ENCODE measurements around the gene ROBO1.
"Not testable (repeated sequence)": the region's sequence is repeated elsewhere in the genome, so short reads cannot be mapped to it uniquely, and the experiment has no call there.

Gene ROBO1

GRCh38 chr3:79767905-79768267, at the start of gene ROBO1:
ROBO1 (minus strand) TSS chr3:79767998.
- DNase-seq (ENCODE audit: low spot score) = no peak

DNA sequence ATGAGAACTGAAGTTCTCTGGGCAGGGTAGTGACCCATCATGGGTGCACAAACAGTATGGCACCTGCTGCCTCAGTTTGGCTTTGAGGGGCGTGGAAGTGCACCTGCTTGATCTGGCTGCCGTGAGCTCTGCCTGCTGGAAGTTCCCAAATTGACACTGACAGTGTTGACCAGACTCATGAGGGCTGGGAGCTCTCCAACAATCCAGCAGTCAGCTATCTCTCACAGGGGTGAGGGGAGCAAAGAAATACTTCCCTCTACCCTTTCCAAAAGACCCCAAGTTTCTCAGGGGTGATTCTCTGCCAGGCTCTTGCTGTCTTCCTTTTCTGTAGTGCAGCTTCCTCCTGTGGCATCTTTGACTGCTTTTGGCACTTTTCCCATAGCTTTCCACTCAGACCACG, 49.4 kb upstream of the ROBO1 start:
- no peak for DNase-seq (ENCODE audit: low spot score)

DNA sequence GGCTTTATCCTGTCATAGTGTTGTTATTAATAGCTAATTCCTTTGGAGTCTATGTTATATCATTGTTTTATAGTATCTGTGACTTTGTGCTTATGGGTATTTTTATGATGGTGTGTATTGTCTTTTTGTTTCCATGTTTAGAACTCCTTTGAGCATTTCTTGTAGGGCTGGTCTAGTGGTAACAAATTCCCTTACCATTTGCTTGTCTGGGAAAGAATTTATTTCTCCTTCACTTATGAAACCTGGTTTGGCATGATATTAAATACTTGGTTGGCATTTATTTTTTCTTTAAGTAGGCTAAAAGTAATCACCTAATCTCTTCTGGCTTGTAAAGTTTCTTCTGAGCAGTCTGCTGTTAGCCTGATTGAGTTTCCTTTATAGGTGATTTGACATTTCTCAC, 47.7 kb upstream of the ROBO1 start:
- no peak for DNase-seq (ENCODE audit: low spot score)

DNA sequence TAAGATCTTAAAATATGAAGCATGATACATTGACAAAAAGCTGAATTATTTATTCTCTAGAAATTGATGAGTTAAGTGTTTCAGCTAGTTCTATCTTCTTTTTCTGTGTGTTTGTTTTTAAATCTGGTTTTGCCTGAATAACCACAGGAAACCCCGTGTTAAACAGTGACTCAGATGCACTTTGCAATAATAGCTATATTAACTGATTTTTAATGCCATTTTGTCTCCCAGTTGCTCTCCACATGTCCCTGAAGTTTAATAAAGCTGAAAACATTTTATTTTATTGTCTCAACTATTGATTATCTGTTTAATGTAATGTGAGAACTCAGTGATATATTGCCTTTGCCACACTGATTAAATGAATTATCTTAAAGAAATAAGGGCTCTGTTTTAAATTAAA, 42.8 kb upstream of the ROBO1 start:
- no peak for DNase-seq (ENCODE audit: low spot score)

- no peak for DNase-seq (ENCODE audit: low spot score)
Observed at GRCh38 chr3:79810092-79810491, 42.3 kb upstream of the ROBO1 start.

DNA sequence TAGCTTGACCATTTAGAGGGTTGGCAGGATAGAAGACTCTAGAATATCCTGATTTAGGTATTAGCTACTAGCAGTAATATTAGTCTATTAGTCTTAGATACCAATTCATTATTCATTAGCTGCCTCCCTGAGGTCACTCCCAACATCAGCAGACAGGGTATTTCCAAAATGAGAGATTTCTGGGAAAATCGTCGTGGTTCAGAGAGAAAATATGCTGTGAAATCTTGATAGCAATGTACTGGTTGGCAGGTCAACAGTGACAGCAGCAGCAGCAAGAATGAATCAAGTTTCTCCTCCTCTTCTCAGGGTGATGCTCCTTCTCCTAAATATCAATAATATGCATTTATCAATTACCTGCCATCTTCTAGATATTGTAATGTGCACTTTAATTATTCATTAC, 41.3 kb upstream of the ROBO1 start:
- DNase-seq (ENCODE audit: low spot score) = no peak

DNA sequence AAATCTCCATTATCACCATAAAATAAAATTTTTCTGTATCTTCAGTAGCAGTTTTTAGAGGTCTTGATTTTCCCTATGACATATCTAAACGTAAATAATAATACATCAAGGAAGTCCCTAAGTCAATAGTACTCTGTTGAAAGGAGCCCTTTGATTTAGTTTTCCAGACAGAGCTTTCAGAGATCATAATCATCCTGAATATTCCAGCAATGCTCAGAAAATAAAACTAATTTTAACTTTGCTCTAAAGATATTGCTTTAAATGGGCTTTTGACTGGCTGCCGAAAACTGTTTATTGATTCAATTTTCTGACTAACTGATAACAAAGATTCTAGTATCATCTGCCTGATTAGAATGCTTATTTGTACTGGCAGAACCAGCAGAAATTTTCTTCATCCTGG, 40.7 kb upstream of the ROBO1 start:
- no peak for DNase-seq (ENCODE audit: low spot score)

DNA sequence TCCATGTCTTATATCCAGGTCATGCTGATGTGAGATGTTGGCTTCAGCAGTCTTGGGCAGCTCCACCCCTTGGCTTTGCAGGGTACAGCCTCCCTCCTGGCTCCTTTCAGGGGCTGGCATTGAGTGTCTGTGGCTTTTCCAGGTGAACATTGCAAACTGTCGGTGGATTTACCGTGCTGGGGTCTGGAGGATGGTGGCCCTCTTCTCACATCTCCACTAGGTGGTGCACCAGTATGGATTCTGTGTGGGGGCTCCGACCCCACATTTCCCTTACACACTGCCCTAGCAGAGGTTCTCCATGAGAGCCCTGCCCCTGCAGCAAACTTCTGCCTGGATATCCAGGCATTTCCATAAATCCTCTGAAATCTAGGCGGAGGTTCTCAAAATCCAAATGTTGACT, 22.4 kb upstream of the ROBO1 start:
- DNase-seq (ENCODE audit: low spot score) = not testable (repeated sequence)

DNA sequence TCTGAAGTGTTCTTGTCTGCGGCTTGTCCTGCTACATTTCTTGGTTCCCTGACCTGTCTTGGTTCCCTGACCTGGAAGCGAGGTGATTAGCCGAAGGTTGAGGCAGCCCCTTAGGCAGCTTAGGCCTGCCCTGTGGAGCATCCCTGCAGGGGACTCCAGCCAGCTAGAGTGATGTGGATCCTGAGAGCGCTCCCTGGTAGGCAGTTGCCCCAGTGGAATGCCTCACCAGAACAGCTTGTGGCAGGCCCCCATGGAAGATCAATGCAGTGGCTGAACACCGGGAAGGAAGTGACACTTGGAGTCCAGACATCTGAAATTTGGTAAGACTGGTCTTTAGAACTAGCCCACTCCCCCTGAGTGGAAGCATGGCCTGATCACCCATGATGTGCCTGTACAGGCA, 5.5 kb upstream of the ROBO1 start:
- no peak for DNase-seq (ENCODE audit: low spot score)

DNA sequence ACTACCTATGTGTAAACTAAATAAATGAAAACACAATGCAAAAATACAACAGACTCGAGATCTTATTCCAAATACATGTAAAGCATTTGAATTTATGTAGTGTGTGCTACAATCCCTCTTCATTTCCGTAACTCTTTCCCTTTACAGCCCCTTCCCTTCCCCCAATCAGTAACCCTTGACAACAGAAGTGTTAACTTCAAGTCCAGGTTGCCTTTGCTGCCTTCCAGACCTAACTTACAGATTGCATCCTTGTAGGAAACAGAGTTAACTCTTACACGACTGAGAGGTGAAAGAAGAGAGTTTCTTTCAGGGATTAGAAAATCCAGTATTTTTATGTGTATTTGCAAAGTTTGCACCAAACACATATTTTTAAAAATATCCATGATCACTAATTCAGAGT, 1.4 kb upstream of the ROBO1 start:
- no peak for DNase-seq (ENCODE audit: low spot score)

DNA sequence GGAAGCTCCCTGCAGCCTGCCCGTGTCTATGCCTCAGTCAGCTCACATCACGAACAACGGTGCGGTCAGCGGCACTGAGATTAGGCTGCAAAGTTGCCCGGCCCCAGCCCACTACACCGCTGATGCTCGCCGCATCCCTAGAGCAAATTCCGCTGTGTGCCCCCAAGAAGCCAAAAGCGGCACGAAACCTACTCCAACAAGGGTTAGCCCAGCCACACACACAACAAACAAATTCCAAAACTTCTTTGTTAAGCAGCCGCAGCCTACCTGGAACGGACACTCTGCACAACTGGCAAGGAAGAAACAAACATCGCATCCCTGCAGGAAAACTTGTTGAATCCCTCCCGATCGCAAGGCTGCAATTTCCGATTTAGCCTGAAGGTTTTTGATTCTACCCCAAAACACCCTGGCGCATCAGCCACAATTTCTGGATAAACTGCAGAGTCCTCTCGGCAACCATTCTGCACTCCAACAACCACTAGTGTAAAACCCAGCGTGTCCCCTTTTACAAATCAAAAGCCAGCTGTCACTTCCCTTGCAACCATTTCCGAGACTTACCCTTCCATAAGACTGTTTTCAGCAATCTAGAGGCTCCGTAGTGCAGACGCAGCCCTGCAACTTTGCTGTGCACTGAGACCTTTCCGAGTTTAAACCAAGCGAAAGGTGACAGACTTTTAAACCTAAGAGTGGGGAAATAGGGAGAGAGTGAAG, 449 bp downstream of the ROBO1 start:
- no peak for DNase-seq (ENCODE audit: low spot score)

GRCh38 chr3:79766496-79767193, 1.2 kb downstream of the ROBO1 start:
- DNase-seq (ENCODE audit: low spot score) = no peak

- no peak for DNase-seq (ENCODE audit: low spot score)
Observed at GRCh38 chr3:79765911-79766310, 1.9 kb downstream of the ROBO1 start.

DNA sequence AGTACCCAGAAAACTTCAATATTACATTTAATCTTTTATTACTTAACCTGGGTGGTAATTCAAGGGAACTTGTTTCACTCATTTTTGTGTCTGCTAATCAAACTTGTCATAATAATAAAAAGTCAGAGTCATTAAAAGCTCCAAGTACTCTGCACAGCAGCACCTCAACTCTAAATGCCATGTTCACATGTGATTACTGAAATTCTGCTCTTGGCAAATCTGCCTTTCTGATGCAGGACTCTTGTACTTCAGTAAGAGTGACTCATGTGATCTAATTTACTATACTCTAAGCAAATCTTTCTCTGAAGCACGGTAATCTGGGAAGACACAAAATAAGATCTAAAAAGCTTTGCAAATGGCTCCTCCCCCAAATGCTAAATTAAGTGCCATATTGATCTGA, 6.4 kb downstream of the ROBO1 start:
- no peak for DNase-seq (ENCODE audit: low spot score)

- no peak for DNase-seq (ENCODE audit: low spot score)
Observed at GRCh38 chr3:79751703-79752102, 16.1 kb downstream of the ROBO1 start.

GRCh38 chr3:79737530-79737929, 30.3 kb downstream of the ROBO1 start:
- DNase-seq (ENCODE audit: low spot score) = no peak

DNA sequence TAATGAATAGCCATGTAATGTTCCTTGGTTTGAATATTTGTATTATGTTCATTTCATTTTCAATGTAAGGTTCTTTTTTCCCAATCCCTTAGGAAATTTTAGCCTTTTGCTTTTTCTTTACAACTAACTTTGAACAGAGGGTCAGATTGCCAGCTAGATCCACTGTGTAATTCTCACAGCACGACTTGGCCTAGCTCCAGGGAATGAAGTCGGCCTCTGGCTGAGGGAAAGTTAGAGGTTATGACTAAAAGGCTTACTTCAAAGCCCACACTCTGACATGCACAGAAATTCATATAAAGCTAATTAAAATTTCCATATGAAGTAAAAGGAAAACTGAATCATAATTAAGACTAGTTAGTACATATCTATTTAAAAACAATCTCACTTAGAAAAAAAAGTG, 38.7 kb downstream of the ROBO1 start:
- no peak for DNase-seq (ENCODE audit: low spot score)

- no peak for DNase-seq (ENCODE audit: low spot score)
Observed at GRCh38 chr3:79726786-79727185, 41.0 kb downstream of the ROBO1 start.

GRCh38 chr3:79724206-79724605, 43.6 kb downstream of the ROBO1 start:
- DNase-seq (ENCODE audit: low spot score) = no peak

- no peak for DNase-seq (ENCODE audit: low spot score)
Observed at GRCh38 chr3:79690072-79690471, 77.7 kb downstream of the ROBO1 start.

GRCh38 chr3:79685108-79685507, 82.7 kb downstream of the ROBO1 start:
- no peak for DNase-seq (ENCODE audit: low spot score)

DNA sequence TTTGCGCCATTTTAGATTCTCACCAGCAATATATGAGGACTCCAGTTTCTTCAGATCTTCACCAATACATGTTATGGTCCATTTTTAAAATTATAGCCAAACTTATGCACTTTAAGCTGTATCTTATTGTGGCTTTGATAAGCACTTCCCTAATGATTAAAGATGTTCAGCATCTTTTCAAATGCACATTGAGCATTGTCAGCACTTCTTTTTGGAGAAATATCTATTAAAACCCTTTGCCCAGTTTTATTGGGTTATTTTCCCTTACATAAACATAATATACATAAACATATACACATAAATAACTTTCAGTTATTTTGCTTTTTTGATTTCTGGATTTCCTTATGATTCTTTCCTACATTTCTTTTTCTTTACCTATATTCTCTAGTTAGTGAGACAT, 83.8 kb downstream of the ROBO1 start:
- DNase-seq (ENCODE audit: low spot score) = no peak

GRCh38 chr3:79672731-79673130, 95.1 kb downstream of the ROBO1 start:
- no peak for DNase-seq (ENCODE audit: low spot score)

DNA sequence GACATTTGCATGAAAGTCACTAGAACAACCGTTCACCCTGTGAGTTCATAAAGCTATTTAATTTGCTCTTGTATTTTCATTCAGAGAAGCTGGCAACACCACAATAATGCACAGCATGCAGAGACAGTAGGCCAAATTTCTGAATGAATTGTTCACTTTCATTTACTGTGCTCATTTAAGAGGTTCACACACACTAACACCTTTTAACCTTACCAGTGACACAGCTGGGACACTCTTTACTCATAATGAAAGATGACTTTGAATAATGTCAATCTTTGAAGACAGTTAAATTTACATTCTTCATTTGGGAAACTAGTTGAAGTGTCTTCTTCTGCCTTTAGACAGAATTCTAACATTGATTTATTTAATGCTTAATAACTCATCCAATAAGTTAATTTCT, 95.7 kb downstream of the ROBO1 start:
- DNase-seq (ENCODE audit: low spot score) = no peak

All from LoVo (cell line).